Endodermal cell (in vitro differentiated cells): ENCODE measurements around the gene AP3S1. TPM values are rescaled to one million over a fixed set of nuclear protein-coding genes. Genes with fewer than 3 reads are reported as not detected.

Experiments
- DNase-seq: peaks from one replicate; pipeline ENCODE4 v3.0.0-alpha.2; 2017
- H3K27ac ChIP-seq: 2 replicates; pipeline ENCODE4 v1.5.1; 2013; ENCODE audit warnings: mild to moderate bottlenecking, low read depth, low read length, moderate library complexity
- H3K27me3 ChIP-seq: 2 replicates; pipeline ENCODE4 v1.6.1; 2013; ENCODE audit warnings: mild to moderate bottlenecking, low read length, moderate library complexity; ENCODE audit not compliant: insufficient read depth, control insufficient read depth, poor library complexity, severe bottlenecking
- H3K36me3 ChIP-seq: 2 replicates; pipeline ENCODE4 v1.7.0; 2013; ENCODE audit warnings: mild to moderate bottlenecking, low read length, moderate library complexity; ENCODE audit not compliant: control insufficient read depth, insufficient read depth
- H3K4me1 ChIP-seq: one replicate; pipeline ENCODE4 v1.7.0; 2013; ENCODE audit warnings: low read length; ENCODE audit not compliant: control insufficient read depth, insufficient read depth
- H3K4me3 ChIP-seq: 2 replicates; pipeline ENCODE4 v1.5.1; 2013; ENCODE audit warnings: mild to moderate bottlenecking, low read length, moderate library complexity
- H3K9ac ChIP-seq: 2 replicates; pipeline ENCODE4 v1.6.1; 2013; ENCODE audit warnings: mild to moderate bottlenecking, low read length, moderate library complexity; ENCODE audit not compliant: poor library complexity, severe bottlenecking; ENCODE audit errors: extremely low read depth
- H3K9me3 ChIP-seq: 2 replicates; pipeline ENCODE4 v1.6.1; 2013; ENCODE audit warnings: mild to moderate bottlenecking, low read length, moderate library complexity; ENCODE audit not compliant: control insufficient read depth
- H3K27ac Mint-ChIP-seq: 2 replicates; pipeline ENCODE4 v1.8.0; 2020; ENCODE audit warnings: mixed read lengths
- H3K27me3 Mint-ChIP-seq: 2 replicates; pipeline ENCODE4 v1.8.0; 2021; ENCODE audit warnings: mild to moderate bottlenecking, mixed read lengths; ENCODE audit not compliant: insufficient read depth
- H3K36me3 Mint-ChIP-seq: 2 replicates; pipeline ENCODE4 v1.8.0; 2020; ENCODE audit warnings: low read depth, mixed read lengths
- H3K4me1 Mint-ChIP-seq: 2 replicates; pipeline ENCODE4 v1.8.0; 2020; ENCODE audit warnings: mixed read lengths
- H3K4me3 Mint-ChIP-seq: 2 replicates; pipeline ENCODE4 v1.8.0; 2020; ENCODE audit warnings: mild to moderate bottlenecking, moderate library complexity, mixed read lengths
- H3K9me3 Mint-ChIP-seq: 2 replicates; pipeline ENCODE4 v1.8.0; 2020; ENCODE audit warnings: mild to moderate bottlenecking, mixed read lengths
- WGBS, 2 experiments: methylation state at CpG; one replicate each; pipeline versions ENCODE4 v1.1.5 to v1.1.7; 2013; ENCODE audit warnings: missing lambda C conversion rate in 2 of 2, mixed read lengths in 1 of 2; ENCODE audit not compliant: insufficient coverage in 1 of 2, insufficient read length in 1 of 2; 5-methylcytosine and 5-hydroxymethylcytosine counted together
- total RNA-seq, 2 donors: library from RNA; stranded (reverse); fragmentation: NEBNext Ultra II Directional in 1 of 2; extraction: Animal tissue kit (Norgen Biotek cat#: 25700) in 1 of 2; gene quantifications; 2 replicates in 1 of 2; 3 replicates in 1 of 2; pipeline ENCODE4 v1.2.1, GENCODE V29; 2021
- TF ChIP-seq, protein P1 (sequence below): fragments of 200-600 bp; sonication (generic); conservative IDR thresholded peaks from 2 replicates; pipeline ENCODE4 v1.5.0; 2021; ENCODE audit warnings: antibody characterized with exemption, mild to moderate bottlenecking

The AP3S1 gene
- total RNA-seq, 2 donors from 2014 or later: 51.2 to 75.0 TPM

DNA sequence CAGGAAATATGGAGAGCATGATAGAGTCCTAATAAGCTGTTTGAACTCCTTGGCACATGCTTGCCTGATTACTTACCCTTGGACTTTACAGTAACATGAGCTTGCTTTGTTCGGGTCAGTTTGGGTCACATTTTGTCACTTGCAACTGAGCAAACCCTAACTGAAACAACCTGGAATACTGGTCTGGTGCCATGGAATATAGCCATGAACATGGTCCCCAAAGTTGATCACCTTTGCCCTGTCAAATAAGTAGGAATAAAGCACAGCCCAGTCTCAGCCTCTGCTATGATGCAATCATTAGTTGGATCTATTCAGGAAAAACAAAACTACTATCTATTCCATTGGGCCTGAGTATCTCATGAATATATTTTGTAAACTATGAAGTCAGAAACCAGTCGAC lies 43.5 kb upstream of the AP3S1 start:
- no peak for DNase-seq
- Histone ChIP-seq H3K4me3 (no peak overlapping the region), H3K9ac (no peak overlapping the region), H3K36me3 (no peaks in the 10 kb centered on the region), H3K27ac (no peak overlapping the region), H3K4me1 (no peaks in the 10 kb centered on the region), H3K27me3 (no peaks in the 10 kb centered on the region), H3K9me3 (no peaks in the 10 kb centered on the region)
- Mint-ChIP-seq H3K9me3 (no peaks in the 10 kb centered on the region), H3K4me3 (no peak overlapping the region), H3K27me3 (no peaks in the 10 kb centered on the region), H3K4me1 (peaks cover 8% of the 10 kb centered on the region), H3K27ac (no peak overlapping the region), H3K36me3 (no peaks in the 10 kb centered on the region)
- 97 to 100% methylated on average over 2 of the region's 2 CpGs for WGBS, 2 experiments
- TF ChIP-seq, protein P1, sequence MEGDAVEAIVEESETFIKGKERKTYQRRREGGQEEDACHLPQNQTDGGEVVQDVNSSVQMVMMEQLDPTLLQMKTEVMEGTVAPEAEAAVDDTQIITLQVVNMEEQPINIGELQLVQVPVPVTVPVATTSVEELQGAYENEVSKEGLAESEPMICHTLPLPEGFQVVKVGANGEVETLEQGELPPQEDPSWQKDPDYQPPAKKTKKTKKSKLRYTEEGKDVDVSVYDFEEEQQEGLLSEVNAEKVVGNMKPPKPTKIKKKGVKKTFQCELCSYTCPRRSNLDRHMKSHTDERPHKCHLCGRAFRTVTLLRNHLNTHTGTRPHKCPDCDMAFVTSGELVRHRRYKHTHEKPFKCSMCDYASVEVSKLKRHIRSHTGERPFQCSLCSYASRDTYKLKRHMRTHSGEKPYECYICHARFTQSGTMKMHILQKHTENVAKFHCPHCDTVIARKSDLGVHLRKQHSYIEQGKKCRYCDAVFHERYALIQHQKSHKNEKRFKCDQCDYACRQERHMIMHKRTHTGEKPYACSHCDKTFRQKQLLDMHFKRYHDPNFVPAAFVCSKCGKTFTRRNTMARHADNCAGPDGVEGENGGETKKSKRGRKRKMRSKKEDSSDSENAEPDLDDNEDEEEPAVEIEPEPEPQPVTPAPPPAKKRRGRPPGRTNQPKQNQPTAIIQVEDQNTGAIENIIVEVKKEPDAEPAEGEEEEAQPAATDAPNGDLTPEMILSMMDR: no peak

DNA sequence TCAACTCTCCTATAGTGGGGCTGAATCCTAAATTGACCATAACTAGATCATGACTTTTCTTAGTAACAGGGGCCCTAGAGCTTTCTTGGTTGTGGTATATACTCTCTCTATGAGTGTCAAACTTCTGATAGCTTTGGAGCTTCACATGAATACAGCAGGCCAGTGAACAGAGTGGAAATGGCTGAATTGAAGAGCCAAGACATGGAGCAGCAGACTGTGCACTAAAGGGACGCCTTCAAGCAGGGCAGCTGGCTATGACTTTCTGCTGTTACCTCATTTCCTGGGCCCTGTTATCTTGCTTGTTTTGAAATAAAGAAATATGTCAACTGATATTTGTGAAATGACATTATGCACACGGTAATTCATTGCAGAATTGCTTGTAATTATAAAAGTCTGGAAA lies 41.6 kb upstream of the AP3S1 start:
- no peak overlapping the region for H3K9ac ChIP-seq
- H3K4me1 ChIP-seq: no peaks in the 10 kb centered on the region
- TF ChIP-seq, protein P1: no peak
- WGBS, 2 experiments: 82 to 86% methylated on average over 2 of the region's 2 CpGs
- Mint-ChIP-seq H3K4me3 (no peak overlapping the region), H3K36me3 (peaks cover 5% of the 10 kb centered on the region), H3K4me1 (peaks cover 3% of the 10 kb centered on the region), H3K27me3 (no peaks in the 10 kb centered on the region), H3K27ac (no peak overlapping the region), H3K9me3 (no peaks in the 10 kb centered on the region)
- DNase-seq: no peak
- H3K36me3 ChIP-seq: peaks cover 3% of the 10 kb centered on the region
- H3K27ac ChIP-seq: no peak overlapping the region
- H3K4me3 ChIP-seq: no peak overlapping the region
- H3K9me3 ChIP-seq: no peaks in the 10 kb centered on the region
- H3K27me3 ChIP-seq: no peaks in the 10 kb centered on the region

DNA sequence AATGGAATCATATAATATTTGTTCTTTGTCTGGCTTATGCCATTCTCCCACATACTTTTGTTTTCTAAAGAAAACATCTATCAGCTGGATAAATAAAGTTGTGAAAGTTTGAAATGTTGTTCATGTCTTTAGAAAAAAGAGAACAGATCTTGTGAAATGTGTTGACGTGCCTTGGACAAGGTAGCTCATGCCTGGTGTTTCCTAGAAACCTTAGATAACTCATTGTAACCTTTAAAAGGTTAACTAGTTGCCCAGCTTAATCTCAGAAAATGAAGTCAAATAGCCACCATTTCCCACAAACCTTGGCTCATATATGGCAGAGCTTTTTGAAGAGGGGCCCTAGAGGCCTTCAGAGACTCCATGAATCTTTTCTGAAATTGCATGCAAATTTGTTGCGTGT lies 40.6 kb upstream of the AP3S1 start:
- H3K36me3 Mint-ChIP-seq: peaks cover 6% of the 10 kb centered on the region
- Histone ChIP-seq H3K27ac (no peak overlapping the region), H3K4me1 (no peaks in the 10 kb centered on the region), H3K9me3 (no peaks in the 10 kb centered on the region), H3K9ac (no peak overlapping the region), H3K36me3 (peaks cover 4% of the 10 kb centered on the region), H3K27me3 (no peaks in the 10 kb centered on the region), H3K4me3 (no peak overlapping the region)
- H3K27ac Mint-ChIP-seq: no peak overlapping the region
- no peaks in the 10 kb centered on the region for H3K4me1 Mint-ChIP-seq
- no peaks in the 10 kb centered on the region for H3K27me3 Mint-ChIP-seq
- DNase-seq: no peak
- no peaks in the 10 kb centered on the region for H3K9me3 Mint-ChIP-seq
- WGBS, 2 experiments: 96 to 100% methylated on average over 2 of the region's 2 CpGs
- no peak overlapping the region for H3K4me3 Mint-ChIP-seq
- TF ChIP-seq, protein P1: no peak
